HCT116 (cell line): ENCODE measurements around the gene PLCL2. TPM values are rescaled to one million over a fixed set of nuclear protein-coding genes. Genes with fewer than 3 reads are reported as not detected.
"Not testable (repeated sequence)": the region's sequence is repeated elsewhere in the genome, so short reads cannot be mapped to it uniquely, and the experiment has no call there.

Experiments
- ATAC-seq: fragments of 200-7000 bp; cut with Tn5 transposase; 2 replicates; pipeline ENCODE4 v1.9.1; 2020; ENCODE audit warnings: mild to moderate bottlenecking, moderate library complexity
- BruUV-seq: library from RNA; stranded (reverse); fragments of 400-500 nt; replicated peaks from 2 replicates; lab custom pipeline; 2021; lab: Mats Ljungman, UMichigan
- CTCF ChIA-PET: fragments of 300-600 bp; sonication (Branson Sonifier 250); formaldehyde crosslinking; loops from one replicate; lab custom pipeline; 2021; ENCODE audit warnings: antibody characterized with exemption; lab: Charles Lee
- POLR2A ChIA-PET: fragments of 300-600, 350-600 bp; sonication (Branson Sonifier 250); formaldehyde crosslinking; loops from one replicate; lab custom pipeline; 2021; ENCODE audit warnings: antibody characterized with exemption; lab: Charles Lee
- RAD21 ChIA-PET, 2 experiments: fragments of 300-600 bp; sonication (Branson Sonifier 250); formaldehyde crosslinking; loops; one replicate each; lab custom pipeline; 2023; ENCODE audit warnings: low total read pairs in 2 of 2; ENCODE audit not compliant: uncharacterized antibody in 2 of 2, unreplicated experiment in 2 of 2, low non-redundant PET in 1 of 2; lab: Charles Lee
- DNase-seq: peaks from one replicate; pipeline ENCODE4 v3.0.0-alpha.2; 2010; ENCODE audit warnings: low read depth, low spot score
- H2AFZ ChIP-seq: fragments of 200-600 bp; shearing (Covaris generic), sonication (generic); 2 replicates; pipeline ENCODE4 v1.6.1; 2017; ENCODE audit warnings: low read depth, mixed run types, mixed read lengths, antibody characterized with exemption, low read length; ENCODE audit not compliant: poor library complexity, severe bottlenecking
- H3K27ac ChIP-seq: 2 replicates; pipeline ENCODE4 v1.5.1; 2012; ENCODE audit warnings: low read depth, low read length
- H3K27me3 ChIP-seq: fragments of 200-600 bp; sonication (generic); 2 replicates; pipeline ENCODE4 v1.6.1; 2016; ENCODE audit warnings: mixed run types, low read length, mixed read lengths; ENCODE audit not compliant: insufficient read depth
- H3K36me3 ChIP-seq, 2 experiments: fragments of 200-500 bp in 1 of 2; fragments of 200-600 bp in 1 of 2; sonication (Bioruptor generic) in 1 of 2; sonication (generic) in 1 of 2; 2 replicates each; pipeline versions ENCODE4 v1.5.1 to v1.6.1; 2014 to 2016; ENCODE audit warnings: low read length in 2 of 2, inconsistent platforms in 1 of 2, mixed read lengths in 1 of 2, mixed run types in 1 of 2; ENCODE audit not compliant: insufficient read depth in 2 of 2, control insufficient read depth in 1 of 2
- H3K4me1 ChIP-seq, 2 experiments: fragments of 200-600 bp in 1 of 2; sonication (generic) in 1 of 2; 2 replicates each; pipeline versions ENCODE4 v1.5.1 to v1.6.1; 2012 to 2017; ENCODE audit warnings: low read length in 2 of 2, inconsistent platforms in 1 of 2, mild to moderate bottlenecking in 1 of 2, mixed read lengths in 1 of 2, mixed run types in 1 of 2, moderate library complexity in 1 of 2; ENCODE audit not compliant: insufficient read depth in 2 of 2, control insufficient read depth in 1 of 2
- H3K4me2 ChIP-seq: fragments of 200-600 bp; sonication (generic); 2 replicates; pipeline ENCODE4 v1.6.1; 2017; ENCODE audit warnings: mixed run types, low read length, mixed read lengths
- H3K4me3 ChIP-seq, 2 experiments: fragments of 200-600 bp in 1 of 2; sonication (generic) in 1 of 2; replicated peaks in 1 of 2; 2 replicates each; pipeline ENCODE4 v1.5.1; 2011 to 2016; ENCODE audit warnings: low read length in 2 of 2, control low read depth in 1 of 2, low read depth in 1 of 2, mild to moderate bottlenecking in 1 of 2, mixed read lengths in 1 of 2, mixed run types in 1 of 2
- H3K79me2 ChIP-seq: fragments of 200-600 bp; sonication (generic); 2 replicates; pipeline ENCODE4 v1.6.1; 2017; ENCODE audit warnings: mild to moderate bottlenecking, mixed run types, low read length, moderate library complexity, mixed read lengths; ENCODE audit not compliant: insufficient read depth
- H3K9ac ChIP-seq: fragments of 200-600 bp; sonication (generic); 2 replicates; pipeline ENCODE4 v1.6.1; 2016; ENCODE audit warnings: low read length, mixed read lengths
- H3K9me2 ChIP-seq: fragments of 200-600 bp; sonication (generic), shearing (Covaris generic); 2 replicates; pipeline ENCODE4 v1.6.1; 2017; ENCODE audit warnings: mixed run types, mild to moderate bottlenecking, moderate library complexity; ENCODE audit not compliant: insufficient read depth
- H3K9me3 ChIP-seq, 2 experiments: fragments of 200-500 bp in 1 of 2; fragments of 200-600 bp in 1 of 2; sonication (Bioruptor generic) in 1 of 2; sonication (generic) in 1 of 2; 2 replicates each; pipeline ENCODE4 v1.6.1; 2014 to 2017; ENCODE audit warnings: low read length in 2 of 2, mixed read lengths in 2 of 2, inconsistent platforms in 1 of 2, low read depth in 1 of 2, mild to moderate bottlenecking in 1 of 2, mixed run types in 1 of 2, moderate library complexity in 1 of 2; ENCODE audit not compliant: control insufficient read depth in 1 of 2, insufficient read depth in 1 of 2
- H4K20me1 ChIP-seq: fragments of 200-600 bp; sonication (generic), shearing (Covaris generic); 2 replicates; pipeline ENCODE4 v1.6.1; 2017; ENCODE audit warnings: mixed run types, mild to moderate bottlenecking, moderate library complexity; ENCODE audit not compliant: insufficient read depth
- CBX3 ChIP-seq: IDR thresholded peaks from 2 replicates; pipeline ENCODE4 v1.6.1; 2012; ENCODE audit warnings: low read depth
- CEBPB ChIP-seq: IDR thresholded peaks from 2 replicates; pipeline ENCODE4 v1.6.1; 2012; ENCODE audit warnings: low read depth
- EZH2 ChIP-seq: fragments of 200-600 bp; sonication (generic); IDR thresholded peaks from 2 replicates; pipeline ENCODE4 v1.6.1; 2017; ENCODE audit warnings: antibody characterized with exemption, mixed run types
- FOSL1 ChIP-seq: IDR thresholded peaks from 2 replicates; pipeline ENCODE4 v1.6.1; 2012; ENCODE audit warnings: low read depth
- JUND ChIP-seq: IDR thresholded peaks from 2 replicates; pipeline ENCODE4 v1.6.1; 2012
- POLR2AphosphoS5 ChIP-seq: IDR thresholded peaks from 2 replicates; pipeline ENCODE4 v1.6.1; 2011; ENCODE audit warnings: mild to moderate bottlenecking, low read depth, low read length, moderate library complexity
- RAD21 ChIP-seq: IDR thresholded peaks from 2 replicates; pipeline ENCODE4 v1.6.1; 2012; ENCODE audit warnings: low read depth, mild to moderate bottlenecking
- SP1 ChIP-seq: IDR thresholded peaks from 2 replicates; pipeline ENCODE4 v1.6.1; 2012; ENCODE audit warnings: low read depth
- intact Hi-C: fragments of 100-400 bp; cut with micrococcal nuclease; formaldehyde crosslinking; loops from 2 replicates; pipeline ENCODE4 v1.10.0; 2022
- total RNA-seq: library from RNA; stranded (reverse); gene quantifications from one replicate; pipeline ENCODE4 v1.2.1, GENCODE V29; 2021; ENCODE audit not compliant: unreplicated experiment
- TF ChIP-seq, protein P1 (sequence below): IDR thresholded peaks from 2 replicates; pipeline ENCODE4 v1.6.1; 2011; ENCODE audit warnings: mild to moderate bottlenecking, low read length, moderate library complexity; ENCODE audit not compliant: insufficient replicate concordance; ENCODE audit errors: extremely low read depth
- TF ChIP-seq, protein P2 (sequence below): IDR thresholded peaks from 2 replicates; pipeline ENCODE4 v1.6.1; 2012; ENCODE audit warnings: low read depth

Gene PLCL2
- total RNA-seq, 1 experiment from 2014 or later, result 2.2 TPM

DNA sequence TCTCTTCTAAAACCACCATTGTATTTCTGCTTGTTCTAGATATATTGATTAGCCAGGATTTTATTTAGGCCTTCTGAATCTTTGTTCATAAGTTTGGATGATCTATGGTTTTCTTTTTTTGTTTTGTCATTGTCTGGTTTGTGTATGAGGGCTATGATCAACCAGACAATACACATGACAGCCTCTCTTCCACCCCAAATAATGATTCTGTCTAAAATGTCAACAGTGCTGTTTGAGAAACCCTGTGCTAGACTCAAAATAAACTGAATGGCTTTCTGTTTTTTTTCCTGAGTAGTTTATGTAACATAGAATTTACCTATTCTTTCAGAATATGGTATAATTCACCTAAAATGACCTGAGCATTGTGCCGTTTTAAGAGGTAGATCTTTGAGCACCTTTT lies 66.1 kb downstream of the PLCL2 start:
- ATAC-seq (no peak), DNase-seq (no peak)
- ChIA-PET RAD21 (no interaction called here), POLR2A (no interaction called here), CTCF (no interaction called here)
- intact Hi-C loops, result no loop called here
- H3K9ac ChIP-seq, result no peak overlapping the region
- no peaks in the 10 kb centered on the region for H3K27me3 ChIP-seq
- H3K79me2 ChIP-seq, result no peaks in the 10 kb centered on the region
- no TSS peak for BruUV-seq
- no peak overlapping the region for H3K27ac ChIP-seq
- H3K9me3 ChIP-seq, result no peaks in the 10 kb centered on the region
- H3K36me3 ChIP-seq, result no peaks in the 10 kb centered on the region
- no peaks in the 10 kb centered on the region for H3K9me2 ChIP-seq
- H3K4me2 ChIP-seq, result no peak overlapping the region
- H3K4me1 ChIP-seq, result 0 out of 4 replicates have a peak, but pooled peaks cover 0 to 3% of the 10 kb centered on the region in 2 experiments
- TF ChIP-seq EZH2, result no peak
- no peak overlapping the region for H3K4me3 ChIP-seq
- H4K20me1 ChIP-seq, result no peaks in the 10 kb centered on the region
- H2AFZ ChIP-seq, result no peak overlapping the region

DNA sequence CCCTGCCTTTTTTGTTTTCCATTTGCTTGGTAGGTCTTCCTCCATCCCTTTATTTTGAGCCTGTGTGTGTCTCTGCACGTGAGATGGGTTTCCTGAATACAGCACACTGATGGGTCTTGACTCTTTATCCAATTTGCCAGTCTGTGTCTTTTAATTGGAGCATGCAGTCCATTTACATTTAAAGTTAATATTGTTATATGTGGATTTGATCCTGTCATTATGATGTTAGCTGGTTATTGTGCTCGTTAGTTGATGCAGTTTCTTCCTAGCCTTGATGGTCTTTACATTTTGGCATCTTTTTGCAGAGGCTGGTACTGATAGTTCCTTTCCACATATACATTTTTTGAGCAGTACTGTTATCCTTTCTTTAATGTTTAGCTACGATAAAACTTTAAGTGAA lies 73.1 kb downstream of the PLCL2 start:
- H4K20me1 ChIP-seq, RAD21 ChIA-PET, H3K9ac ChIP-seq, DNase-seq, H3K4me2 ChIP-seq, ATAC-seq, BruUV-seq, CTCF ChIA-PET, H3K4me3 ChIP-seq, H3K36me3 ChIP-seq, H3K9me2 ChIP-seq, H3K9me3 ChIP-seq, H3K79me2 ChIP-seq, POLR2A ChIA-PET, H2AFZ ChIP-seq, H3K27ac ChIP-seq, H3K4me1 ChIP-seq, intact Hi-C loops, H3K27me3 ChIP-seq: not testable (repeated sequence)

DNA sequence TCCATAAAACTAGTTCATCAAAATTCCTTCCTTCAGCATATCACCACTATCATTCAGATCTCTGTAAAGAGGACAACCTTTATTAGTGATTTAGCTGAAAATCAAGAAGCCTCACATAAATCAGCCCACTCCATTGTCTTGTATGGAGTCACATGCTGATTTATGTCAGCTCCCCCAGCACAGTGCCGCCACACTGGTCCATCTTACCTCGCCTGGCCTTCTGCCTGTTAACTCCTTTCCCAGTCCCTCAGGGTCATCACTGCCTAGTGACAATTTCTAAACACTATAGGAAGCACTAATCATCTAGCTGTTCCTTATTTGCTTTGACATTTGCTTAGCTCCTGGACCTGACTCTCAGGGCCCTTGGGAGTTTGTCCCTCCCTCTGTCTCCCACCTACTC lies 75.4 kb downstream of the PLCL2 start:
- ChIA-PET CTCF (no interaction called here), POLR2A (no interaction called here), RAD21 (no interaction called here)
- Histone ChIP-seq H3K4me1 (no peaks in the 10 kb centered on the region), H4K20me1 (no peaks in the 10 kb centered on the region), H3K79me2 (no peaks in the 10 kb centered on the region), H3K4me2 (no peak overlapping the region), H3K9me3 (no peaks in the 10 kb centered on the region), H3K27me3 (no peaks in the 10 kb centered on the region), H3K9me2 (no peaks in the 10 kb centered on the region), H3K36me3 (no peaks in the 10 kb centered on the region), H3K9ac (no peak overlapping the region), H2AFZ (no peak overlapping the region), H3K27ac (no peak overlapping the region), H3K4me3 (no peak overlapping the region)
- BruUV-seq, result no TSS peak
- no peak for DNase-seq
- intact Hi-C loops, result no loop called here
- ATAC-seq, result no peak
- no peak for TF ChIP-seq CEBPB
- no peak for TF ChIP-seq SP1
- TF ChIP-seq RAD21, result no peak
- TF ChIP-seq CBX3, result no peak
- no peak for TF ChIP-seq JUND
- no peak for TF ChIP-seq FOSL1
- TF ChIP-seq, protein P1, sequence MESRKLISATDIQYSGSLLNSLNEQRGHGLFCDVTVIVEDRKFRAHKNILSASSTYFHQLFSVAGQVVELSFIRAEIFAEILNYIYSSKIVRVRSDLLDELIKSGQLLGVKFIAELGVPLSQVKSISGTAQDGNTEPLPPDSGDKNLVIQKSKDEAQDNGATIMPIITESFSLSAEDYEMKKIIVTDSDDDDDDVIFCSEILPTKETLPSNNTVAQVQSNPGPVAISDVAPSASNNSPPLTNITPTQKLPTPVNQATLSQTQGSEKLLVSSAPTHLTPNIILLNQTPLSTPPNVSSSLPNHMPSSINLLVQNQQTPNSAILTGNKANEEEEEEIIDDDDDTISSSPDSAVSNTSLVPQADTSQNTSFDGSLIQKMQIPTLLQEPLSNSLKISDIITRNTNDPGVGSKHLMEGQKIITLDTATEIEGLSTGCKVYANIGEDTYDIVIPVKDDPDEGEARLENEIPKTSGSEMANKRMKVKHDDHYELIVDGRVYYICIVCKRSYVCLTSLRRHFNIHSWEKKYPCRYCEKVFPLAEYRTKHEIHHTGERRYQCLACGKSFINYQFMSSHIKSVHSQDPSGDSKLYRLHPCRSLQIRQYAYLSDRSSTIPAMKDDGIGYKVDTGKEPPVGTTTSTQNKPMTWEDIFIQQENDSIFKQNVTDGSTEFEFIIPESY, result no peak
- TF ChIP-seq, protein P2, sequence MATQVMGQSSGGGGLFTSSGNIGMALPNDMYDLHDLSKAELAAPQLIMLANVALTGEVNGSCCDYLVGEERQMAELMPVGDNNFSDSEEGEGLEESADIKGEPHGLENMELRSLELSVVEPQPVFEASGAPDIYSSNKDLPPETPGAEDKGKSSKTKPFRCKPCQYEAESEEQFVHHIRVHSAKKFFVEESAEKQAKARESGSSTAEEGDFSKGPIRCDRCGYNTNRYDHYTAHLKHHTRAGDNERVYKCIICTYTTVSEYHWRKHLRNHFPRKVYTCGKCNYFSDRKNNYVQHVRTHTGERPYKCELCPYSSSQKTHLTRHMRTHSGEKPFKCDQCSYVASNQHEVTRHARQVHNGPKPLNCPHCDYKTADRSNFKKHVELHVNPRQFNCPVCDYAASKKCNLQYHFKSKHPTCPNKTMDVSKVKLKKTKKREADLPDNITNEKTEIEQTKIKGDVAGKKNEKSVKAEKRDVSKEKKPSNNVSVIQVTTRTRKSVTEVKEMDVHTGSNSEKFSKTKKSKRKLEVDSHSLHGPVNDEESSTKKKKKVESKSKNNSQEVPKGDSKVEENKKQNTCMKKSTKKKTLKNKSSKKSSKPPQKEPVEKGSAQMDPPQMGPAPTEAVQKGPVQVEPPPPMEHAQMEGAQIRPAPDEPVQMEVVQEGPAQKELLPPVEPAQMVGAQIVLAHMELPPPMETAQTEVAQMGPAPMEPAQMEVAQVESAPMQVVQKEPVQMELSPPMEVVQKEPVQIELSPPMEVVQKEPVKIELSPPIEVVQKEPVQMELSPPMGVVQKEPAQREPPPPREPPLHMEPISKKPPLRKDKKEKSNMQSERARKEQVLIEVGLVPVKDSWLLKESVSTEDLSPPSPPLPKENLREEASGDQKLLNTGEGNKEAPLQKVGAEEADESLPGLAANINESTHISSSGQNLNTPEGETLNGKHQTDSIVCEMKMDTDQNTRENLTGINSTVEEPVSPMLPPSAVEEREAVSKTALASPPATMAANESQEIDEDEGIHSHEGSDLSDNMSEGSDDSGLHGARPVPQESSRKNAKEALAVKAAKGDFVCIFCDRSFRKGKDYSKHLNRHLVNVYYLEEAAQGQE, result no peak
- no peak for TF ChIP-seq POLR2AphosphoS5
